ENCODE results near the gene PLA2G2E.
A peak's percentile ranks its signal among the peaks of the same experiment; 100 is the strongest.
"Not testable (repeated sequence)": the region's sequence is repeated elsewhere in the genome, so short reads cannot be mapped to it uniquely, and the experiment has no call there.

The PLA2G2E gene

DNA sequence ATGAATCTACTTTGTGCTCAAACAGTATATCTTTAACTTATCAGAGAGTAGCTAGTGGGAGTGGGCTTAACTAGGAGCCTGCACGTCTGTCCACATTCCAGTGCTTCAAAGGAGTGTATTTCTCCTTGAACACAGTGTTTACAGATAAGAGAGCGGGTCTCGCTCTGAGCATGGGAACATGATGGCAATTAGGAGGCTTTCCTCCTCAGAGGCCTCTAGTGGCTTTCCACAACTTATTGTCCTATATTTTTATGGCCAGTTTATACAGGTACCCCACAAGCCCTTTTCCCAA is 3.7 kb upstream of the PLA2G2E start:
- DNase-seq, result not testable (repeated sequence)

DNA sequence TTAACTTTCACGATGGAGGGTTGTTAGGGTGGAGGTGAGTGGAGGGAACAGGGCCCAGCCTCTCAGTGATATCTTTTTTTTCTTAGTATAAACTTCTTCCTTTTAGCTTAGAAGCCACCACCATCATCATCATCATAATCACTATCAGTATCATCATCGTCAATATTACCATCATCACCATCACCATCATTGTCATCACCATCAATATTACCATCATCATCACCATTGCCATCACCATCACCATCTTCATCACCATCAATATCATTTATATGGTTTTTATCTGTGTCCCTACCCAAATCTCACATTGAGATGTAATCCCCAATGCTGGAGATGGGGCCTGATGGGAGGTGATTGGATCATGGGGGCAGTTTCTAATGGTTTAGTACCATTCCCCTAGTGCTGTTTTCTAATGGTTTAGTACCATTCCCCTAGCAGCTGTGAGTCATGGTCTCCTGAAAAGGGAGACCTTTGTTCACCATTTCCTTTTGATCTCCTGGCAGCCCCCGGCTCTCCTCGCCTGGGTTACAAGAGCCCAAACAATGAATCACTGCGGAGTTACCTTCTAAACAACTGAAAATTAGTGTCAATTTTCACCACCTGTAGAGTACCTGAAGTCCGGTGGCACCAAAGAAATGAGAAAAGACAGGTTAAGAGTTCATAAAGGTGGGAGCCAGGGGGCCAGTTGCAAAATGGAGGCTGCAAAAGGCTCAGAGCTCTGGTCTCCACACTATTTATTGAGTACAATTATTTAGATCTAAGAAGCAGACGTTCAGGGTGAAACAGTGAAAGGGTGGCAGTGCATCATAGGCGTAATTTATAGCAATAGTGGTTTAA is 3.1 kb upstream of the PLA2G2E start:
- no peak for DNase-seq

DNA sequence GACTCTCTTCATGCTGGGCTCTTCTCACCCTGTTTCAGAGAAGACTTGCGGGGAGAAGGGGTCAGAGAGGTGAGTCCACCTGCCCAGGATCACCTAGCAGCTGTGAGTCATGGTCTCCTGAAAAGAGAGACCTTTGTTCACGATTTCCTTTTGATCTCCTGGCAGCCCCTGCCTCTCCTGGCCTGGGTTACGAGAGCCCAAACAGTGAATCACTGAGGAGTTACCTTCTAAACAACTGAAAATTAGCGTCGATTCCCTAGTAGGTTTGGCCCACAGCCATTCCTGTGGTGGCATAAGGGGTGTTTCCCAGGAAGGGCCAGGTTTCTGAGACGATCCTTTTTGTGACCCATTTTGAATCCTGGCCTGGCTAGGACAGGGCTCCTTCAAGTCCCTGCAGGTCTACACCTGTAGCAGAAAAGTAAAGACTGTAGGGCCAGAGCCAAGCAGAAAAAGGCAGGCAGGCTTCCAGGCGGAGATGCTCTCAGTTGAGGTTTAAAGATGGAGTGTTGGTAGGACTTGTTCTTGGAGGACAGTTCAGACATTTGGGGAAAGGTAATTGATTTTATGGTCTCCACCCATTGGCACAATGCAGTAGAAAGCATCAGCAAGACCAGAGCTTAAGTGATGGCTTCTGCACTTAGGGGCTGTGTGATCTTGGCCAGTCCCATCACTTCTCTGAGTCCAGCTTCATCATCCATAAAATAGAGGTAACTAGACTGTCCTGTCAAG is 2.1 kb upstream of the PLA2G2E start:
- DNase-seq, result no peak

DNA sequence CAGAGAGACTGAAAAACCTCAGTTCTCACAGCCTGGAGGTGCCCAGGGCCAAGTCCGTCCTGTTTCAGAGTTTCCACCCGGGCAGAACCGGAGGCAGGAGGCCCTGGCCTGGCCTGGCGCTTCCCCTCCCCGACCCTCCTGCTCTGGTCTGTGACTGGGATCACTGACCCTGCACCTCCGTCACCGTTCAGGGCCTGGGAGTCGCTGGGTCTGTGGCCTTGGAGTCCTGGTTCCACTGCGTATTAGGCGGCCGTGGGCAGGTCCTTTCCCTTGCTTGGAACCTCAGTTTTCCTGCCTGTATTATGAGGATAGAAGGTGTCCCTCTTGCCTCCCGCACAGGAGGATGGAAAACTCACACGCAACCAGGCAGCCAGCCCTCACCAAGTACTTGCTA is 533 bp upstream of the PLA2G2E start:
- DNase-seq, result no peak

DNA sequence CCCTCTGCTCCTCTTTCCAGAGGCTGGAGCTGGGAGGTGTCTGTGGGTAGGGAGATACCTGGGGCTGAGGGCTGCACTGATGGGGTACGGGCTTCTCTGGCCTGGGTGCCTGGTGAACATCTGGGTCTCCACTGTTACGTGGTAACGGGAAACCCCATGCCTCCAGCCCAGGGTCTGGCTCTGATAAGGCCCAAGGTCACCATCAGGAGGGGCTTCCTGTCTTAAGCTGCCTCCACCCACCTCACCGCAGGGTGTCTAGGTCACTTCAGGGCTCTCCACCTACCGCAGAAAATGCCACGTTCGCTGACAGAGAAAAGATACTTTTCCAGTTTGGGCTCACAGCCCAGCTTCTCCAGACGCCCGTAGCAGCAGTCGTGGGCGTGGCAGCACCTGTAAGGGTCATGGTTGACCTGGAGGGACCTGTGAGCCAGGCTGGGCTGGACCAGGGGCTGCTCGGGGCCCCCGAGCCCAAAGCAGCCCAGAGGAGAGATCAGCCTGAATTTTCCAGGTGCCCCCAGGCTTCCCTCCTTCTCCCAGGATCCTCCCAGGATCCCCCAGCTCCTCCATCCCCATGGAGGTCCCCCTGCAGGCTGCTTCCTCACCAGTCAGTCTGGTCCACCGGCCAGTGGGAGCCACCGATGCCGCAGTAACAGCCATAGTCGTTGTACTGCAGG is 1.3 kb downstream of the PLA2G2E start:
- no peak for DNase-seq

DNA sequence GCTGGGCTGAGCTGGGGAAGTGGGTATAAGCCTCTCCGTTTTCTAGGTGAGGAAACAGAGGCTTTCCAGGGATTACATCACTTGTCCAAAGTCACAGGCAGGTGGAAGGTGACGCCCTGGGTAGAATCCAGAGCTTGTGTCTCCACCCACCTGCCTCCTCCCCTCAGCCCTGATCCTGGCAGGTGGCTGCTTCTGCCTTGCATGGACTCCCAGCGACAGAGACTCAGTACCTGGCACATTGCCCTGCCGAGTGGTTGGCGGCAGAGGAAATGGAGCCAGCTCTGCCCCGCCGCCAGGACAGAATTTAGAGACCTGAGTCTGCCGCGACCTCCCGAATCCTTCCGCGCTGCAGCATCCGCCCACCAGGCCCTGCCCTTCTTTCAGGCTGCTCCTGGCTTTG is 2.1 kb downstream of the PLA2G2E start:
- no peak for DNase-seq

DNA sequence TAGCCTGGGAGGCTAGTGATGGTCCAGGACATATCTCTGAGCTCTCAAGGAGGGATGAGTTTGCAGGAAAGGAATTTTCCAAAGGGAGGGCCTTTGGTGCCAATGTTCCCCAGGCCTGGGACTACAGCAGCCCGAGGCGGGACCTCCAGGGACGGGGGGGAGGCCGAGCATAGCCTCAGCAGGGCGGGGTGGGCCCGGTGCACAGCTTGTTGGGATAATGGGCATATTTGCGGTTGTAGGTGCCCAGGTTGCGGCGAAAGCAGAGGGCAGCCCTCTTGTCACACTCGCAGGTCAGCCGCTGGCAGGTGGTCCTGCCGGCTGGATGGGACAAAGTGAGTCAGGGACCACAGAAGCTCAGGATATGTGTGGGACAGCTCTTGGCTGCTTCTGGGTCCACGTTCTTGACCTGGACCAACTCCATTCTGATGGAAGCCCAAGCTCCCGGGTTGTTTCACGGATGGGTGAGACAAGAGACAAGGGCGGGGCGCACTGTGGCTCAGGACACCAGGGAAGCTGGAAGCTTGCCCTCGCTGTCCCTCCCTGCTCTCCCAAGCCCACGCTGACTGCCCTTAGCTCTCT is 3.2 kb downstream of the PLA2G2E start:
- no peak for DNase-seq

DNA sequence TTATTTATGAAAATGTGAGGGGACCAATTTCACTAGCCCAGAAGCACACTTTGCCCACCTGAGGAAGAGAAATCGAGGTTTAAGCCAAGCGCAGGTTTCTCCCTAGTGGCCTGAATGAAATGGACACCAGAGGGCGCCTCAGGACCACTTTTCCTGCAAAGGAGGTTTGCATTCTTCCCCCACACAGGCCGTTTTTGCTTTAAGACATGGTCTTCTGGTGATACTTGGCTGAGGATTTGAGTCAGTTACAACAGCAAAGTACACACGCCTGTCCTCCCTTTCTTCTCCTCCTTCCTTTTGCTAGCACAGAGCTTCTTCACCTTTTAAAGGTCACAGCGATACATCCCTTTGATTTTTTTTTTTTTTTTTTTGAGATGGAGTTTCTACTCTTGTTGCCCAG is 5.4 kb downstream of the PLA2G2E start:
- DNase-seq, result peak; percentile 81

DNA sequence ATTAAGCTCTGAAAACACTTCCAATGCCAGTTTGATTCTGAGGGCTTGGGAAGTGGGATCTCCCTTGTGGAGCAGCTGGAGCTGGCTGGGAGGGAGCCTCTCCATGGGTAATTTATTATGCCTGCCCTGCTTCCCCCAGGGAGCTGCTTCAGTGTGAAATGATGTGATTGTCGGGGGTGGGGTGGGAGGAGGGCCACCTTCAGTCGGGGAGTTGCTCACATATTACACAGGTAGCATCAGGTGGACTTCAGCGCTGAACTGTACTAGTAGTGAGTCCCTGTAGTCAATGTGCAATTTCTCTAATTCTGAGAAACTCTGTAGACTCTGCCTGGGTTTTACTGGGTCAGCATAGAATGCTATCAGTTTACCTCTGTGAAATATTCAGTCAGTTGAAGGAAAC is 12.8 kb downstream of the PLA2G2E start:
- DNase-seq, result no peak

DNA sequence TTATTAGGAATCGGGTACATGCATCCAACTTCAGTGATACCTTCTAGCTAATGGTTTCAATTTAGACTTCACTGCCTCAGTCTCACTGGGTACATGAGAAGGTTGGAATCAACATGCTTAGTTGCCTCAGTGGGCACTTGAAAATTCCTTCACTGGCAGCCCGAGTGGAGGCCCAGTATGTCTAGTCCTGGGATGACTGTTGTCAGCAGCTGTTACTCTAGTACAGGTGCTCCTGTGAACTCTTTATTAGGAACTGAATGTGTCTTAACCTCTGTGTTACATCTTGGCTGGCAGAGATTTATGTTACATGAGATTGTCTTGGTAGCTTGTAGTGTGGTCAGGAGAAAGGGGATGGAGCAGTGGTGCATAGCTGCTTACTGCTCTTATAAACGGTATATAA is 13.4 kb downstream of the PLA2G2E start:
- no peak for DNase-seq

DNA sequence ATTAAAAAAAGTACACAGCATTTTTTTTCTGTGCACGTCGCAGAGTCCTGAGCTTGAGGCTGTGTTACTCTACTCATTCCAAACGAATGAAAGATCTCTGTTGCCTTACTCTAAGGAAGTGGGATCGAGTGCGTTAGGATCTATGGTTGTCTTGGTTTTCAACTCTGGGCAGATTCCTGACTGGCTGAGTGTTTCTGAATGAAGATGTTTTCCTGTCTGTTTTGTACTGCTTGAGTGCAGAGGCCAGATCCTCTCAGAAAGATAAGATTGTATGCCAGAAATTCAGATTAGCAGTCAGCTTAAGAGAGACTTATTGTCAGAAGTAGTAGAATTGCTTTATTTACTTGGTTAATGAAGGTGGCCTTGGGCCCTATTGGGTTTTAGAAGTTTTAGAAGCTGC is 14.0 kb downstream of the PLA2G2E start:
- DNase-seq, result no peak

DNA sequence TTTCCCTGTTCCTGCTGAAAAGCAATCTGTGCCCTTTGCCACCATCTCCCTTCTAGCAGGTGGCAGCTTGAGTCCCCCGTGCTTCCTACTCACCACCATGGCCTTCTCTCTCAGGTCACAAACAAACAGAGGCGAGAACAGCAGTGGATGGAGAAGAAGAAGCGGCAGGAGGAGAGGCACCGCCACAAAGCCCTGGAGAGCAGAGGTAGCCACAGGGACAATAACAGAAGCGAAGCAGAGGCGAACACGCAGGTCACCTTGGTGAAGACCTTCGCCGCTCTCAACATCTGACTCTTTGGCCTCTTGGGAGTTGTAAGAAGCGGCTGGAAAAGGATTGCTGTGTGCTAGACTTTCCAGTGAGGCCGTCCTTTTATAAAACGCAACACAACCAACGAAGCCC is 16.0 kb downstream of the PLA2G2E start:
- DNase-seq, result no peak

DNA sequence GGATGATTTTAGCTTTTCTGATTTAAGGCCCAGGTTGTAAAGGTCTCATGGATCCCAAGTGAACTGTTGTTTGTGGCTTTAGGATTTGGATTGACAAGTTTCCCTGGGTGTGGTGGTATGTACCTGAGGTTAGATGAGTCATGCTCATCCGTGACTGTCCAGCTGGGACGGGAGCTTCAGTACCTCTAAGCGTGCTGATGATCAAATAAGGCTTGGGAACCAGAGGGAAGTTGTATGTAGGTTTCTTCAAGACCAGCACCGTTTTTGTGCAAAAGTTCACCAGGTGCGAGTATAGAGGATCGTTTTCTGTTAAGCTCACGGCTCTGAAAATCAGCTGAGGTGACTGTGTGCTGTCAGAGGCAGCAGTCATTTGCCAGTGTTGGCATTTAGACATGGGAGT is 19.8 kb downstream of the PLA2G2E start:
- no peak for DNase-seq

DNA sequence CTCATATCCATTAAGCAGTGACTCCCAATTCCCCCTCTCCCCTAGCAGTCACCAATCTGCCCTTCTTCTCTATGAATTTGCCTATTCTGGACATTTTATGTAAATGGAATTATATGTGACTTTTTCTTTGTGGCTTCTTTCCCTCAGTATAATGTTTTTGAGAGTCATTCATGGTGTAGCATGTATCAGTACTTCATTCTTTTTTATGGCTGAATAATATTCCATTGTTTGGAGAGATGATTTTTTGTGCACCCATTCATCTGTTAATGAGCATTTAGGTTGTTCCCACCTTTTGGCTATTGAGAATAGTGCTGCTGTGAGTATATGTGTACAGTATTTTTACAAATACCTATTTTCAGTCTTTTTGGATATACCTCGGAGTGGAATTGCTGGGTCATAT is 21.8 kb downstream of the PLA2G2E start:
- no peak for DNase-seq

DNA sequence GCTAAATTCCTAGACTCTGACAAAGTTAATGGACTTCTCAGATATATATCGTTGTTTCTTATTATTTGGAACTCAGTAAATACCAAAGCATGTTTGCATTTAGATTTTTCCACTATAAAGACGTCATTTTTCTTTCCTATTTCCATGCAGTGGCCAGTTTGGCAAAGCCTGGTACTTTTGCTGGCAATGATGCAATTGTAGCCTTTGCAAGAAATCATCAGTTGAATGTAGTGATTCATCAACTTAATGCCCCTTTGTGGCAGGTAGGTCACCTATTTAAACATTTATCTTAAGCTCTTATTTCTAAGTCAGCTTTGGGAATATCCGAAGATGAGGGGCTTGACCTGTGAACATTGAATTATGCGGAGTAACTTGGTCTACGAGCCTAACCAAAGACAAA is 29.2 kb downstream of the PLA2G2E start:
- DNase-seq, result no peak

DNA sequence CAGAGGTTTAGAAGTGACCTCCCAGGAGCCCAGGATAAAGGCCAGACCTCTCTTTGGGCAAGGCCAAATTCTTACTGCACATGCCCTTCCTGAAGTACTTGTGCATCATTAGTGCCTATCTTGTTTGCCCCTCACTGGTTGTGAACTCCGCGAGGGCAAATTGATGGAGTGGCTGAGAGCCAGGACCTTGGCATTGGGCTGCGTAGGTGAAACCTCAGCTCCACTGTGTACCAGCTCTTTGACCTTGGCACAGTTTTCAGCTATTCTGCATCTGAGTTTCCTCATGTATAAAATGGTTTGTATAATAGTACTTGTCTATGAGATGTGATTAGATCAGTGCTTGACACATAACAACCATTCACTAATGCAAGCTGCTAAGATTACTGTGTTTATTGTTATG is 29.7 kb downstream of the PLA2G2E start:
- no peak for DNase-seq

DNA sequence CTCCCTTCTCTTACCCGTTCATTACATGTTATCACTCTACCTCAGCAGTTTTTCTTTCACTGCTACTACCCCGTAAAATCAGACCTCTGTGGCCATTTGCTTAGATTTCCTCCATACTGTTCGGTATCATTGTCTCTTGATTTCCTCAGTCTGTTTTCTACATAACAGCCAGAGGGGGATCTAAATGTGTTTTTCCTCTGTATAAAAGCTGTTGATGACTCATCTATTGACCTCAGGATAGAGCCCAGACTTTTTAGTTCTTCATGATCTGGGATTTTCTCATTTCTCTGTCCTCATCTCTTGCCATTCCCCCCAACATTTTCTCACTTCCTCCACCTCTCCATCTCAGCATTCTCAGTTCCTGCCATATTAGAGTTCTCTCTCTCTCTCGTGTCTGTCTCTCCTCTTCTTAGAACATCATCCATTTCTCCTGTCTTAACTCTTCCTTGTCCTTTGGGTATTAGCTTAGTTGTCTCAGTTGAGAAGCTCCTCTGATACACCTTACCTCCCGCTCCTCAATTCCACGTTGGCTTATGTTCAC is 30.7 kb downstream of the PLA2G2E start:
- DNase-seq, result no peak

DNA sequence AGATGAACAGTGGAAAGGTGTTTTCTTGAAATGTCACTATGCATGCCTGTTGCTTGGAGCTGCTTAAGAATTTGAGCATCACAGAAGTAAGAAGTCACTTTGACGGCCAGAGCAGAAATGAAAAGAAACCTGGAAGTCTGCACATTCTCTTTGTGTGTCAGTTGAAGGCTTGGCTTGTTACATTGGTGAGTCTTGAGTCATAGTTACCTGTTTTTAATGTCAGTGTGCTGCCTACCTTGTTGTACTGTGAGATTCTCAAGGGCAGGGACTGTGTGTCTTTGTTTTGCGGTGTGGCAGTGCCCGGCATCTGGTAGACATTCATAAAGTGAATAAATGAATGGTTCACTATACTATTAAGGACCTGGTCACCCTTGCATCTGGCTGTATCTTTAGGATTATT is 31.3 kb downstream of the PLA2G2E start:
- no peak for DNase-seq

DNA sequence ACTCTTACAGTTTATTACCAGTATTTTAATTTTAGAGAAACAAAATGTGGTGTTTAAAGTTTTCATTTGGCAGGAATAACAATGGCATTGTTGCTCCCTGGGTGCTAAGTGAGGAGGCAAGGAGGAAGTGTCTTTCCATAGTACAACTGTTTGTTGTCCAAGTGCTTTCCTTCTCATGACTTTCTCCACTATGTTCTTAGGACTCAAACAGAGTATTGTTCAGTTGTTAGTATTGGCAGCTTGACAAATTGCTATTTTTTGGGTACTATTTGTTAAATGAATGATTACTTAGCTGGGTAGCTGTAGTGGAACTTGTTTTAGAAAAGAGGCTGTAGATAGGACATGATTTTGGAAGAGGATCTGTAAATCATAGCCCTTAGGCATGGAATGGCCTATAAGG is 33.8 kb downstream of the PLA2G2E start:
- DNase-seq, result no peak

DNA sequence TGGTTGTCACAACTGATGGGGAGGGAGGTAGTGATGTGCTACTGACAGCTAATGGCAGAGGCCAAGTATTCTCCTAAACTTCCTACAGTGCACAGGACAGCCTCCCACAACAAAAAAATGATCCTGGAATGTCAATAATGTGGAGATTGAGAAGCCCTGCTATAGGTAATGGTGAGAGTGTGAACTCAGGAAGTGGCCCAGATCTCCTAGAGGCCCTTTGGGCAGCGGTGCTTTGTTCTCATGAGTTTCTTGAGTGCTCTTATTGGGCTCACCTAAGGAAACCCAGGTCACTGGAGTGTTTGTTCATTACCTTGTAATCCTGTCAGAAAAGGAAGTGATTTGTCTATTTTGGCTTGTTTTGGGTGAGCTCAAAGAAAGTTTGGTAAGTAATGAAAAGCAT is 35.3 kb downstream of the PLA2G2E start:
- DNase-seq, result no peak

DNA sequence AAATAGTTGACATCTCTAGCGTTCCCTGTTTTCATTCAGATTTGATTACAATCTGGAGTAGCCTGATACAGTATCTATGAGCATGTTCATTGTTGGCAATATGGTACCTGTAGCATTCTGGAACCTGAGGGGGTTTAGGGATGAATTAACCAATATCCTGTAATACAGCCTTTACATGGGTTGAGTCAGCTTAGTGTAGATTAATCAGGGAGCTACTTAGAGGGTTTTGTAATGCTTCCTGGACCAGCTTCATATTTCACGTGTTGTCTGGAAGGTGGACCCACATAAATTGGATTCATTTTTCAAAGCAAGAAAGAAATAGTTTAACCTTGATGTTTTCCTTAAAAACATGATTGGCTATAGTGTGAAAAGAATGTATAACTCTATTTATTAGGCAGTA is 37.6 kb downstream of the PLA2G2E start:
- no peak for DNase-seq

DNA sequence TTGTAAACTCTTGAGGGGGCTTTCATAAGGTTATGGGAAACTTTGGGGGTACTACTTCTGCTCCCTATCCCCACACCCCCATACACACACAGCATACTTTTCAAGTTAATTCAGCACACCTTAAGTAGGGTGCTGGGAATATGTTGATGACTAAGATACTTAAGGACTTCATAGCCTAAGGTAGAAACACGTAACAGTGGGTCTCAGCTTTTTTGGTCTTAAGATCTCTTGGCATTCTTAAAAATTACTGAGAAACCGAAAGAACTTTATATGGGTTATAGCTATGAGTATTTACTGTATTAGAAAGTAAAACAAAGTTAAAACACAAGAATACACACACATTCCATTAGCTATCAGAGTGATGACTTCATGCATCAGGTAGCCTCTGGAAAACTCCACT is 39.1 kb downstream of the PLA2G2E start:
- no peak for DNase-seq
